Gastroesophageal sphincter (tissue), 3 donors: ENCODE data around the gene PTPRD.

Experiments
- EP300 ChIP-seq: sonication (generic); formaldehyde crosslinking; IDR thresholded peaks from one replicate; pipeline ENCODE4 v1.6.1; 2017; ENCODE audit warnings: antibody characterized with exemption, mild to moderate bottlenecking
- POLR2A ChIP-seq, 2 donors: fragments of 450-650 bp; IDR thresholded peaks; one replicate each; pipeline ENCODE4 v1.6.1; 2017; ENCODE audit warnings: antibody characterized with exemption in 2 of 2, mild to moderate bottlenecking in 2 of 2, moderate library complexity in 1 of 2
- TF ChIP-seq, protein P1 (sequence below), 4 experiments: fragments of 200-600 bp in 2 of 4; fragments of 450-650 bp in 2 of 4; sonication (generic) in 1 of 4; IDR thresholded peaks; one replicate each; pipeline ENCODE4 v1.5.1; 2017 to 2019; ENCODE audit warnings: antibody characterized with exemption in 4 of 4, mild to moderate bottlenecking in 2 of 4, moderate library complexity in 2 of 4

DNA sequence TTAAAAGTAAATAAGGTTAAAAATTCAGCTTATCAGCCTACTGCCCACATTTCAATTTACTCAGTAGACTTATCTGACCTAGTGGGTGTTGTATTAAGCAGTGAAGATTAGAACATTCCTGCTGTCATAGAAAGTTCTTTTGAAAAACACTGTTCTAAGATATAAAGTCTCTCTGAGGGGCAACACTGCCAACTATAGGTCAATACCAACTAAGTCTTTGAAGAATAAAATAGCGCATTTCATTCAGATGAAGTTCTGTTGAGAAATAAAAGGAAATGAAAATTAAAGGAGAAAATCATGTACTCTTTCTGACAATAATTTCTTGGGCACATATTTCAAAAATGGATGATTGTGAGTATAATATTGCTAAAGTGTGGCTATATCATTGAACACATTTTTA lies 86.8 kb downstream of the PTPRD start:
- TF ChIP-seq, protein P1, sequence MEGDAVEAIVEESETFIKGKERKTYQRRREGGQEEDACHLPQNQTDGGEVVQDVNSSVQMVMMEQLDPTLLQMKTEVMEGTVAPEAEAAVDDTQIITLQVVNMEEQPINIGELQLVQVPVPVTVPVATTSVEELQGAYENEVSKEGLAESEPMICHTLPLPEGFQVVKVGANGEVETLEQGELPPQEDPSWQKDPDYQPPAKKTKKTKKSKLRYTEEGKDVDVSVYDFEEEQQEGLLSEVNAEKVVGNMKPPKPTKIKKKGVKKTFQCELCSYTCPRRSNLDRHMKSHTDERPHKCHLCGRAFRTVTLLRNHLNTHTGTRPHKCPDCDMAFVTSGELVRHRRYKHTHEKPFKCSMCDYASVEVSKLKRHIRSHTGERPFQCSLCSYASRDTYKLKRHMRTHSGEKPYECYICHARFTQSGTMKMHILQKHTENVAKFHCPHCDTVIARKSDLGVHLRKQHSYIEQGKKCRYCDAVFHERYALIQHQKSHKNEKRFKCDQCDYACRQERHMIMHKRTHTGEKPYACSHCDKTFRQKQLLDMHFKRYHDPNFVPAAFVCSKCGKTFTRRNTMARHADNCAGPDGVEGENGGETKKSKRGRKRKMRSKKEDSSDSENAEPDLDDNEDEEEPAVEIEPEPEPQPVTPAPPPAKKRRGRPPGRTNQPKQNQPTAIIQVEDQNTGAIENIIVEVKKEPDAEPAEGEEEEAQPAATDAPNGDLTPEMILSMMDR (IDR thresholded peaks at IDR 0.05): no peak
- no peak for TF ChIP-seq POLR2A (IDR thresholded peaks at IDR 0.05)
- no peak for TF ChIP-seq EP300
